RWPE2 (cell line): Measurements from ENCODE around the gene SASH1.

Experiments used
- ATAC-seq: fragments of 200-7000 bp; cut with Tn5 transposase; 3 replicates; pipeline ENCODE4 v1.9.1; 2021; ENCODE audit warnings: low read depth
- DNase-seq: peaks from one replicate; pipeline ENCODE4 v3.0.0-alpha.2; 2020; ENCODE audit warnings: low spot score
- H3K27ac ChIP-seq: fragments of 450-650 bp; 2 replicates; pipeline ENCODE4 v1.5.1; 2017; ENCODE audit warnings: mild to moderate bottlenecking; ENCODE audit not compliant: poor library complexity, severe bottlenecking
- H3K27me3 ChIP-seq: fragments of 250-450 bp; sonication (Bioruptor Pico); 2 replicates; pipeline ENCODE4 v1.5.1; 2021; ENCODE audit warnings: mild to moderate bottlenecking, moderate library complexity; ENCODE audit not compliant: insufficient read depth, poor library complexity, severe bottlenecking
- H3K36me3 ChIP-seq: fragments of 250-450 bp; sonication (Bioruptor Pico); 2 replicates; pipeline ENCODE4 v1.5.1; 2020; ENCODE audit warnings: low read depth, mild to moderate bottlenecking, moderate library complexity
- H3K4me1 ChIP-seq: fragments of 250-450 bp; sonication (Bioruptor Pico); 2 replicates; pipeline ENCODE4 v1.5.1; 2021; ENCODE audit warnings: mild to moderate bottlenecking, moderate library complexity; ENCODE audit not compliant: insufficient read depth, poor library complexity, severe bottlenecking
- H3K4me3 ChIP-seq: fragments of 250-450 bp; sonication (Bioruptor Pico); 2 replicates; pipeline ENCODE4 v1.5.1; 2021; ENCODE audit warnings: mild to moderate bottlenecking, moderate library complexity; ENCODE audit not compliant: severe bottlenecking
- H3K9me3 ChIP-seq: fragments of 250-450 bp; sonication (Bioruptor Pico); 2 replicates; pipeline ENCODE4 v1.5.1; 2021; ENCODE audit warnings: mild to moderate bottlenecking, moderate library complexity; ENCODE audit not compliant: severe bottlenecking
- CTCF ChIP-seq: fragments of 450-650 bp; IDR thresholded peaks from one replicate; pipeline ENCODE4 v1.5.1; 2017; ENCODE audit warnings: mild to moderate bottlenecking, moderate library complexity; ENCODE audit not compliant: poor library complexity, severe bottlenecking

The SASH1 gene

DNA sequence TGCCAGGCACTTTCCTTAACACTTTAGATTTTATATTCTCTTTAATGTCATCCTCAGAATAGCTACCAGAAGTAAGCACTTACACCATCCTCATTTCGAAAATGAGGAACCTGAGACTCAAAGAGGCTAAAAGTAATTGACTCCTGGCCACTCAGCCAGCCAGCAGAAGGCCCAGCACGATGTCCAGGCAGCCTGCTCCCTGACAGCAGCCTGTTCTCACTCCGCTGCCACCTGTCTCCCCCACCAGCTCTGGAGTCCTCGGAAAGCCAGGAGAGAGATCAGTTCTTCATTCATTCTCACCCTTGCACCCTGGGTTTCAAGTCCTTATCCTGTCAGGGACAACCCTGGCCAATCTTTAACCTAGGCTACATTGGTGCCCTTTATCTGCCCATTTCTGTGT is 174.0 kb downstream of the SASH1 start:
- Histone ChIP-seq H3K36me3 (no peaks in the 10 kb centered on the region), H3K27ac (peak overlapping the region; percentile 39), H3K9me3 (no peaks in the 10 kb centered on the region), H3K27me3 (no peaks in the 10 kb centered on the region), H3K4me3 (no peak overlapping the region), H3K4me1 (peaks cover 16% of the 10 kb centered on the region)
- ATAC-seq (no peak), DNase-seq (no peak)
- no peak for TF ChIP-seq CTCF

DNA sequence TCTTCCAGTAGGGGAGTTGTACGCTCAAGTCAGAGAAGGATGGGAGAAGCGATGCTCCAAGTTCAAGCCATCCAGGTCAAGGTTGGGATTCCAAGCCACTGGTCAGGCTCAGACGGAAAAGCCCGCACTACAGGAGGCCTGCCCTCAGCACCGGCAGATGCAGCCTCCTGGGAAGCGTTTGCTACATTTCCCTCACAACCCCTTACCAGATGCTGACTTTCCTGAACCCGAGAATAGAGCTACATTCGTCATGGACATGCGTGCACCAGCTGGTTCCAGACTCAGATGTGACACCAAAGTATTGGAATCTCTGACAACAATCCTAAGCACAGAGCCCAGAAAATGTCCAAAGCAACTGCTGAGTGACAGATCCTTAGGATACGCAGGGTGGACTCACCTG is 174.8 kb downstream of the SASH1 start:
- no peak for TF ChIP-seq CTCF
- H3K36me3 ChIP-seq: no peaks in the 10 kb centered on the region
- no peaks in the 10 kb centered on the region for H3K9me3 ChIP-seq
- no peak for DNase-seq
- H3K4me1 ChIP-seq: peaks cover 21% of the 10 kb centered on the region
- H3K27me3 ChIP-seq: no peaks in the 10 kb centered on the region
- H3K4me3 ChIP-seq: no peak overlapping the region
- no peak for ATAC-seq
- H3K27ac ChIP-seq: no peak overlapping the region

DNA sequence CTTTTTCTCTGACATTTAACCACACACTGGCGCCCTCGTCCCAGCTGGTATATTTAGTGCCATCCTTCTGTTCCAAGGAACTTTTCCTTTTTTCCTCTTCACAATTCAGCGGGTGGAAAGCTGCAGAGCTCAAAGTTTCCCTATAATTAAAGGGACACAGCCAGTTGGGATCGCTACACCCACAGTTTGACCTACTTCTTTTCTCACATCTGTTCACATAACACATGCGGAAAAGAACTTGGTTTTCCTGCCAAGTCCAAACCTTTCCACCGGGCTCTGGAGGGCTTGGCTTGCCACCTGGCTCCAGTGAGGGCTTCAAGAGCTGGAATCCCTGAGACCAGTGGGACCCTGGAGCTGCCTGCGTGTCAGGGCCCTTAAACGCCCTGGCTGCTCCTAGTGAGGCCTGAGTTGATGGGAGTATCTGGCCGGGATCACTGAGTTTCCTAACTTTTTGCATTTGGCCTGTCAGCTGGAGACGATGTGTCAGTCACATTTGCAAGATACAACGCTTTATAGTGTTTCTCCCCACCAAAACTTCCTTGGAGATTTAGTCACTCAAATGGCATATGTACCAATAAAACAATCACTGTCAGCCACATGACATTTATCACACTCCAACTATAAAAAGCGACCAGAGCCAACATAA is 176.0 kb downstream of the SASH1 start:
- DNase-seq (no peak), ATAC-seq (no peak)
- peaks cover 21% of the 10 kb centered on the region for H3K4me1 ChIP-seq

GRCh38 chr6:148520109-148520841 is 177.6 kb downstream of the SASH1 start:
- no peak for ATAC-seq
- H3K27ac ChIP-seq: no peak overlapping the region
- no peak for DNase-seq

More for the DNA sequence above, 176.0 kb downstream of the SASH1 start:
- no peak for TF ChIP-seq CTCF
- H3K4me3 ChIP-seq: no peak overlapping the region
- no peak overlapping the region for H3K27ac ChIP-seq
- no peaks in the 10 kb centered on the region for H3K27me3 ChIP-seq
- H3K36me3 ChIP-seq: no peaks in the 10 kb centered on the region
- H3K9me3 ChIP-seq: no peaks in the 10 kb centered on the region

More at GRCh38 chr6:148520109-148520841, 177.6 kb downstream of the SASH1 start:
- H3K4me3 ChIP-seq: no peak overlapping the region
- no peaks in the 10 kb centered on the region for H3K9me3 ChIP-seq
- H3K36me3 ChIP-seq: no peaks in the 10 kb centered on the region
- no peak for TF ChIP-seq CTCF
- H3K4me1 ChIP-seq: peaks cover 21% of the 10 kb centered on the region
- H3K27me3 ChIP-seq: no peaks in the 10 kb centered on the region
